ENCODE results near the gene KCNMB2.
"Not testable (repeated sequence)": the region's sequence is repeated elsewhere in the genome, so short reads cannot be mapped to it uniquely, and the experiment has no call there.

Gene KCNMB2

DNA sequence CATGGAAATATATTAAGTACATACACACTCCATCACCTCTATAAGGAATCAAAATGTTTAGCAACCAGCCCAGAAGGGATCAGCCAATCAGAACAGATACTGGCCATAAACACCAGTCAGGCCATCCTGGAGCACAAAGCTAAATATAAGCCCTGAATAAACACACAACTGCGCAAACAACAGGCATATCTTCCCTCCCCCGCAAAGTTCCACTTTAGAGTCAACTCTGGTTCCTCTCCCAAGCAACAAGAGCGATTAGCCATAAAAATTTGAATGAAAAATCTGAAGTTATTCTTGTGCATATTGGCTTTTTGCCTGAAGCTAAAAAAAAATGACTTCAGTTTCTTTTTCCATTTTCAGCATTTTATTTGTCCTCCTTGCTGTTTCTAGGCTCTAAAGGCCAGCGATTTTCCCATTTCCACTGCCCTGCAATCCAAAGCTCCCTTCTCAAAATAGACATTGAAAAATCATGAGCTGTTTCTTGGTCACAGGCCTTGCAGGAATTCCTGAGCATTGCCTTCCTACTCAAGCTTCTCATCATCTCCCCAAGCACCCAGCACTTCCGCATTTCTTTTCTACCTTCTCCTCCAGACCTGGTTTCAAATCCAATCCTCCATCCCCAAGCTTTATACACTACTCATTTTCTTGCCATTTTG lies 287.5 kb downstream of the KCNMB2 start:
- no peak for DNase-seq

DNA sequence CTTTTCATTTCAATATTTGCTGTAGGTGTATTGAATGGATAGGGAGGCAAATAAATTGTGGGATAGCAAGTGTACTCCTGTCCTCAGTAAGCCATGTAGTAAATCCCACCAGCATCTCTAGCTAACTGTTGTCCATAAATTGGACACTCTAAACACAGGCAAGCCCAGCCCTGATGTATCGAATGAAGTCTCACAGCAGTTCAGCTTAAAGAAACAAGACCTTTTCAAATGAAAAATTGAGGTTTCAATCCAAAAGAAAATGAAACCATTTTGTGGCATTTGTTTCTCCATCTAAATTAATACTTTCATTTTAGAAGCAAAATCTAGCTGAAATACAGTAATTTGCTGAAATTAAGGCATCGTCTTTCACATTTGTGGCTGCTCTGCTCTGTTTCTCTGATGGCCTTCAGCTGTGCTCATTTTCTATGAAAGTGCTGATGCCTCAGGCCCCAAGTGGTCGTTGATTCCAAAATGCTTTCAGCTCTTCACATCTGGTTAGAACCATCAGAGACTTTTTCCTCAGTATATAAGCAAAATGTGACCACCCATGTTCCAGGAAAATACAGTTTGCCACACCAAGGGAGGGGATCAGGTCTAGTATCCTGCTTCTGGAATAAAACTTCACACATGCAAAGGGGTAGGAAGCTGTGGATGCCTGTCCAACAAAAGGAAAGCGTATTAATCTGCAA lies 290.3 kb downstream of the KCNMB2 start:
- DNase-seq: no peak

DNA sequence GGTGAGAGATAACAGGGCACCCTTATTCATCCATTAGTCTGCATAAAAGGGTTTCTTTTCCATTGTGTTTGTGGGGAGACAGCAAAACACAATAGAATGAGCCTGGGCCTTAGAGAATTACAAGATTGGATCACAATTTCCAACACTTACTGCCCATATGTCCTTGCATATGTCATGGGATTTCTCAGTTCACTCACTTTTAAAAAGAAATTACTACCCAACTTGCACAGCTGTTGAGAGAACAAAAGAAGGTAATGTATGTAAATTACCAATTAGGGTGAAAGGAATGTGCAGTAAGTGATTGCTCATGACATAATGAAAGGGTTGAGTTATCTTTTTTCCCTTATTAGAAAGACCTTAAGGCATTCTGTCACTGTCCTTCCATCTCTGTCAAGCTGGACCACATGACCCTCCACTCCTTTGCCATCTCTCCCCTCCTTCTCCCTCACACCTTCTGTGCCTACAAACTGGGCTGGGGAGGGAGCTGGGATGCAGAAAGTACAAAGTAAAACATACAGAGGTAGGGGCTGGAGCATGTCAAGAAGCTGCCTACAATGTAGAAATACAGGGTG lies 291.1 kb downstream of the KCNMB2 start:
- no peak for DNase-seq

DNA sequence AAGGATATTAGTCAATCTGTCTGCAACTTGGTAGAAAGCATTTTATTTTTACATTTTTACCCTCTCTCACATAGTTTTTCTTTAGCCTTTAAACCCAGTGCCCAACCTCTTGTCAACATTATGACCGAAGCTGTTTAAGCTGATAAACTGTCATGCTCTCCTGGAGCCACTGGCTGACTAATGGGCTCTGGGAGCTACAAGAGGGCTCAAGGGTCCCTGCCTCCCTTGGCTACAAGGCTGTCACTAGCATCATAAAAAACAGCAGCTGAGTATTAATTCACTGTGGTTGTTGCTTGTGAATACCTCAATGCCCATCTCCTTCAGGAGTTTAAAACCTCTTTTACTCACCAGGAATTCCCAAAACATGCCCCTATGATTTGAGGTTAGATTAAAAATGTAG lies 297.5 kb downstream of the KCNMB2 start:
- DNase-seq: no peak

DNA sequence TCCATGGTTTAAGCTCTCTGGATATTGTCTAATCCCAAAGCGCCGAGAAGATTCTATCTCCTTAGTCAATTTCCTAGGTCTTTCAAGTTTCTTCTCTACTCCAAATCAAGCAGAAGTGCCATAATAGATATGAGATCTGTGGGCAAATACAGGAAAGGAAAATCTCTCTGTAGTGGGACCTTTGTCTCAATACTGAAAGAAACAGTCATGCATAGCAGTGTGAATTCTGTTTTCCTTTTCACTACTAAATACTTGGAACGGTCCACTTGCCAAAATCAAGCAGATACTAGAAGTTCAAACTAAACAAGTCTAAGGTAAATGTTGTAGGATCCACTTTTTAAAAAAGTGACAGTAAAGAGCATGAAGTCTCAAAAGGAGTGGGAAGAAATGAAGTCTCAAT lies 298.8 kb downstream of the KCNMB2 start:
- no peak for DNase-seq

DNA sequence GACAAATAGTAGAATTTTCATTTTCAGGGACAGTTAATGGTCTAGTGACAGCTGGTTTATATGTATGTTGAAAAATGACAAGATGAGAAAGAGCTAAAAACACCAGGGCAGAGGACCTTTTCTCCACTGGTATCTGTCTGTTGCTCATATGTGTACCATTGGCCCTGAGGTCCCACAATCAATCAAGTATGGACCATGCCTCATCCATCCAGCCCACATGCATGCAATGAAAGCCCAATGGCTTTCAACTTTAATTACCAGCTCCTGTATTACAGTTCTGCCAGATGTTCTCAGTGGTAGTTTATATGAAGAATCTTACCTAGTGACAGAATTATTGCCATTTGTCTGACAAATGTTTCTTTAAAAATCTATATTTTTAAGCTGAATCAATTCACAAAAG lies 301.3 kb downstream of the KCNMB2 start:
- DNase-seq: no peak

DNA sequence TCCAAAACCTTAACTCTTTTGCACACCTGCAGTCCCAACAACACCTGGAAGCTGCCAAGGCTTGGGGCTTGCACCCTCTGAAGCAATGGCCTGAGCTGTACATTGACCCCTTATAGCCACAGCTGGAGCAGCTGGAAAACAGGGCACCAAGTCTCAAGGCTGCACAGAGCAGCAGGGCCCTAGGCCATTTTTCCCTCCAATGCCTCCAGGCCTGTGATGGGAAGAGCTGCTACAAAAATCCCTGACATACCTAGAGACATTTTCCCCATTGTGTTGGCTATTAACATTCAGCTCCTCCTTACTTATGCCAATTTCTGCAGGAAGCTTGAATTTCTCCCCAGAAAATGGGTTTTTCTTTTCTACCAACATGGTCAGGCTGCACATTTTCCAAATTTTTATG lies 304.4 kb downstream of the KCNMB2 start:
- no peak for DNase-seq

DNA sequence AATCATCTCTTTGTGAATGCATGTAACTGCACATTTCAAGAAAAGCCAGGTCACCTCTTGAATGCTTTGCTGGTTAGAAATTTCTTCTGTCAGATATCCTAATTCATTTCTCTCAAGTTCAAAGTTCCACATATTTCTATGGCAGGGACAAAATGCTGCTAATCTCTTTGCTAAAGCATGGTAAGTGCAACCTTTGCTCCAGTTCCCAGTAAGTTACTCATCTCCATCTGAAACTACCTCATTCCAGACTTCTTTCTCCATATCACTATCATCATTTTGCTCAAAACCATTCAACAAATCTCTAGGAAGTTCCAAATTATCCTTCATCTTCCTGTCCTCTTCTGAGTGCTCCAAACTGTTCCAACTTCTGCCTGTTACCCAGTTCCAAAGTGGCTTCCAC lies 304.8 kb downstream of the KCNMB2 start:
- DNase-seq: no peak

DNA sequence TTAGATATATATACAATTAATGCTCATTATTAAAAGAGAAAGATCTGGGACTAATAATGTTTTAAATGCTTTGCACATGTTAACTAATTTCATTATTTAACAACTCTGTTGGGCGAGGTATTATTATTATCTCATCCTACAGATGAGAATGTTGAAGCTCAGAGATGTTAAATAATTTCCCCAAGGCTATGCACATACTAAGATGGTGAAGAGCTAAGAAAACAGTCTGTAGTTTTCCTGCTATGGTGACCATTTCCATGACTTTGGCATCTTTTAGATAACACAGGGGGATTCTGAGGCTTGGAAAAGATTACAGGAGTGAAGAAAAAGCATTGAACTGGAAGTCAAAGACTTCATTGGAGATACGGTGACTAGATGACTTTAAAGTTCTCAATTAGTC lies 308.7 kb downstream of the KCNMB2 start:
- no peak for DNase-seq

DNA sequence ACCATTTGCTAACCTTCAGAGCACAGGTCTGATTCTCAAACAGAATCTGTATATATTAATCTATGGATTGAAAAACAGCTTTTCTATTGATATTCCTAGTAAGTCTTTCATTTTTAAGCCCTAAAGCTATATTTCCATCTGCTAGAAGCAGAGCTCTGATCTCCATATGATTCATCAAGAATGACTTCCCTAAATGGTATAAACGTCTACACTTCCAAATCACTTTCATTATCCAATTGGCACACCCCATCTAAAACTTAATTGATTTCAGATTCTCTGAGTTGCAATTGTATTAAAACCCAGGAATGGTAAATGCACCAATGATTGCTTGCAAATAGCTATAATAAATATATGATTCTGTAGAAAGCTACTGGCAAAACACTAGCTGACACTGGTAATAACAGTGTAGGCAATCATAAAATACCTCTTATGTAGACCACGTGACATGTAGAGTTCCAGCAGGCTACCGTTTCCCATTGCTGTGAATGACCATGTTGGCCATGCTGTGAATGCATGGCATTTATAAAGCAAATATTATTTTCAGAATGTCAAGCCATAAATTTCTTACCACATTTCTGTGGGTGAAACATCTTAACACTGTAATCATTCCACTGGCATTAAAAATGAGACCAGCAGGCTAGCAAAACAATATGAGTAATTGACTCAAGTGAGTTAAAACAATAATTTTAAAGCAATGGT lies 309.3 kb downstream of the KCNMB2 start:
- no peak for DNase-seq

DNA sequence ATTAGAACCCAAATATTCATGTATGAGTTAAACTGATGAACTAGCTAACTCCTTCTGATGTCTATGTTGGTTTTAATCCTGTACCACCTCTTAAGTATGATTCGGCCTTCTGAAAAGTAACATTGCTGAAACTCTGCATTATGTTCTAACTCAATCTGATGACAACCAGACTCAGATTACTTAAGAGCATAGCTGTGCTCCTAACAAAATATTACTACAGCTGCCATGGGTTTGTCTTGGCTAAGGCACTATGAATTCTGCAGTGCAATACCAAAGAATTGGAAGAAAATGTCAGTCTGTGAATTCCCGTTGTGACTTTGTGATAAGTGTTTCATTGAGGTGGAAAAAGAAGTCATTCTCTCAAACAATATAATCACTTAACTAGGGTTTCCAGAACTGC lies 311.0 kb downstream of the KCNMB2 start:
- DNase-seq: no peak

DNA sequence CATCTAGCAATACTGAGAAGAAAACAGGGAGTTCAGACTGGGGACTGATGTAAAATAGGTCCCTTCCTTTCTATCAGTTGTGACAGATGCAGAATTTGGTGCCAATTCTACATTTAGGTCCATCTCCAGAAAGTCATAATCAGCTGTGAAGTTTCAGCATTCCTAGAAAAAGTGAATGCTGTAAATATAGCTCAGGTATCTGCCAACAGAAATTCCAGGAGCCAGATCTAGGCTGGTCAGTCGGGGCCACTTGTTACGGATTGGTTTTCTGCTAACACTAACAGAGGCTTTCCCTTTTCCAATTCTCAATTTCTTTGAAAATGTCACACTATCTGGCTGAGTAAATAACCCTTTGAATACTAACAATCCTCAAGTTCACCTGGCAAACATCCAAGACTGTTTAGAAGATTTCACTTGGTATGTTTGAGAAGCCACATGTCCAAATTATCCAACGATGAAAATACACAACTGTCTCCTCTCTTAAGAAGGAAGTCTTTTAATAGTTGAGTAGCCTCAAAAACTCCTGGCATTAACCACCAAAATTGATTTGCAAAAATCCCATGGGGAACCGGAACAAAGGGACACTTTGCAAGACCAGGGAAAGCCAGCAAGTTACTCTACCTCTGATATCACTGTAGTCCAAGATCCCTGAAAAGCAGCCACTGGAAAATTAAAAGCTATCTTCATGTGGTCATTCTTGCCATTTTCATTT lies 313.1 kb downstream of the KCNMB2 start:
- peak; percentile 9 for DNase-seq

DNA sequence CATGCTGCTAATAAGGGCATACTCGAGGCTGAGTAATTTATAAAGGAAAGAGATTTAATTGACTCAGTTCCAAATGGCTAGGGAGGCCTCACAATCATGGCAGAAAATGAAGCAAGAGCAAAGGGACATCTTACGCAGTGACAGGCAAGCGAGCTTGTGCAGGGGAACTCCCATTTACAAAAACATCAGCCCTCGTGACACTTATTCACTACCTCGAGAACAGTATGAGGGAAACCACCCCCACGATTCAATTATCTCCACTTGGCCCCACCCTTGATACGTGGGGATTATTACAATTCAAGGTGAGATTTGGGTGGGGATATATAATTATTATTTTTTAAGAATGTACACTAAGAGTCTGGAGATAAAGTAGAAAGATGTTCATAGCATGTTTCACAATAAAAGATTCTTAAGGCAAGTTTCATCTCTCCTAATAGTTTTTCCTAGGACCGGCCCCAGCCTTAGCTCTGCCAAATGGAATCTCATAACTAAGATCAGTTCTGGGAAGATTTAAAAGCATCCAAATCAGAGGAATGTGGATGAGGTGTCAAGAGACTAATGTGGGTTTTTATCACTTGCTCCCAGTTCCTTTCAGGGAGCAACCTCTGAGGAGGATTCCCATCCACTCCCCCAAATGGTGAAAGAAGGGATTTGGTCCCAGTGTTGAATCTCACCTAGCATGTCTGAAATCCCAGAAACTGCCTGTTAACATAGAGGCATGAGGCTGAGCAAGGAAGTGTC lies 314.4 kb downstream of the KCNMB2 start:
- DNase-seq: no peak

DNA sequence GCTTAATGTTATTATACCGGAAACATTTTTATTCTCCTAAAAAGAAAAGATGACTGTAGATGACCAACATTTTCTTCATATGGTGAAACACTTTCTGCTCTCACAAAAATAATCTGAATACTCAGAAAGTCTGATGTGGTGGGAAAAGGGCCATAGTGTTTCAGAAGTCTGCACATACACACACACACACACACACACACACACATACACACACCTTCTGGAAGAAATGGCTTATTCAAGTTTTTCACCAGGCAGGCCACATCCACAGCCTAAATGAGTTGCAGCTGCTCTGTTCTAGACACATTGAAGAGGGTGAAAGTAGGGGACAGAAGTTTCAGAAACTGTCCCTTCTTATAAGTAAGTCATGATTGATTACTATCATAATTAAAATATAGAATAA lies 315.3 kb downstream of the KCNMB2 start:
- no peak for DNase-seq

DNA sequence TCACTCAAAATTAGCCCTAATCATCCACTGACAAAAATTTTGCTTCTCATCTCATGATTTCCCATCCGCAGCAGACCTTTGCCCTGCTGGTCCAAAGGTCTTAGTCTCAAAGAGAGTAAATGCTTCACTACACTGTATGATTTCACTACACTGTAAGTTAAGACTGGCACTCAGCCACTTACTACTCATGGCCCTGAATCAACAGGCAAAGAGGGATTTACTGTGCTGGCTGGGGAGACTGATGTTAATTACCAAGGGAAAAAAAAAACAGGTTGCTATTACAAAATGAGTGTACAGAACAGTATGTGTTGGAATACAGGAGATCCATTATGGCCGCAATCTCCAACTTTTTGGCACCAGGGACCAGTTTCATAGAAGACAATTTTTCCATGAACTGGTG lies 320.6 kb downstream of the KCNMB2 start:
- peak; percentile 23 for DNase-seq

DNA sequence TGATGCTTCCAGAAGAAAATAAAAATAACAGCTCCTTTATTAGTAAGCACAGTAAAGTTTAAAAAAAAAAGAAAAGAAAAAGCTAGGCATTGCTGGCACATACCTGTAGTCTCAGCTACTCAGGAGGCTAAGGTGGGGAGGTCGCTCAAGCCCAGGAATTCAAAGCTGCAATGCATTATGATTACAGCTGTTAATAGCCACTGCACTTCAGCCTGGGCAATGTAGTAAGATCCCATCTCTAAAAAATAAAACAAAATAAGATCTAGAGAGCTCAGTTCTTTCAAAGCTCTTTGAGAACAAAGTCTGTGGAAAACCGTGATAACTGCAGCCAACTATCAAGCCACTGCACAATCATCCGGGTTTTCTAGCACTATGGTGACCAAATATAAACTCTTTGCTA lies 323.1 kb downstream of the KCNMB2 start:
- DNase-seq: no peak

DNA sequence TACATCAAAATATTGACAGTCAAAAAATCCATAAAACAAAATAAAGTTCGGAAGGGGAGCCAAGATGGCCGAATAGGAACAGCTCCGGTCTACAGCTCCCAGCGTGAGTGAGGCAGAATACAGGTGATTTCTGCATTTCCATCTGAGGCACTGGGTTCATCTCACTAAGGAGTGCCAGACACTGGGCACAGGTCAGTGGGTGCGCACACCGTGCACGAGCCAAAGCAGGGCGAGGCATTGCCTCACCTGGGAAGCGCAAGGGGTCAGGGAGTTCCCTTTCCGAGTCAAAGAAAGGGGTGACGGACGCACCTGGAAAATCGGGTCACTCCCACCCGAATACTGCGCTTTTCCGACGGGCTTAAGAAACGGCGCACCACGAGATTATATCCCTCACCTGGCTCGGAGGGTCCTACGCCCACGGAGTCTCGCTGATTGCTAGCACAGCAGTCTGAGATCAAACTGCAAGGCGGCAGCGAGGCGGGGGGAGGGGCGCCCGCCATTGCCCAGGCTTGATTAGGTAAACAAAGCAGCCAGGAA lies 323.7 kb downstream of the KCNMB2 start:
- DNase-seq: not testable (repeated sequence)

DNA sequence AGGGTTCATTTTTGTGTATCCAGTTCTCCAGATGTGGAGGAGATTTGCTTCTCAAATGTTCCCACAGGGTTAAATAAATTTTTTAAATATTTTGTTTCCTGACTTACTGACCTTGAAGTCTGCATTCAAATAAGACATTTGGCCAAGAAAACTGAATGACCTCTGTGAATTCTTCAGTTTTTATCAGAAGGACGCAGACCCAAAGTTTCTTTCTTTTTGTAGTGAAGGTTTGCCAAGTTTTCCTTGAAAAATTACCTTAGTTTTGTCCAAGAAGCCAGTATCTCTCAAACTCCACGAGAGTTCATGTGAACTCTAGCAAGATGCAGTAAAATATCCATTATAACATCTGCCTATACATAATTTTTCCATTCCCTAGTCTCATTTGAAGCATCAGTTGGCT lies 332.4 kb downstream of the KCNMB2 start:
- no peak for DNase-seq

DNA sequence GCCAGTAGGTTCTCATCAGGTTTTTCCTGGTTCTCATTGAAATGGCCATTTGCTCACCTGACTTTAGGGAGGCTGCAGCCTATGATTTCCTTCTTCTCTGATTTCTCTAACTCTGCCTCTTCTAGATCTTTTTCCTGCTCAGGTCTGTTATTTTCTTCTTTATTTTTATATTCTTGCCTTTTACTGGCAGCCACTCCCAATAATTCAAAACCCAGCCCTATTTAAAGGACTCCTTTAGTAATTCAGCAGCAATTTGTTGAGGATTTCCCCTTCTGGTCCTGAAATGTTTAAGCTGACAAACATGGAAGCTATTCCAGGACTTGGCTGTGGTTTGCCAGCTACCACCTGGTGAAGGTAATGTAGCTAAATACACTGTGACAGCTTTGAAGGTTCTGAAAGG lies 333.8 kb downstream of the KCNMB2 start:
- DNase-seq: no peak

DNA sequence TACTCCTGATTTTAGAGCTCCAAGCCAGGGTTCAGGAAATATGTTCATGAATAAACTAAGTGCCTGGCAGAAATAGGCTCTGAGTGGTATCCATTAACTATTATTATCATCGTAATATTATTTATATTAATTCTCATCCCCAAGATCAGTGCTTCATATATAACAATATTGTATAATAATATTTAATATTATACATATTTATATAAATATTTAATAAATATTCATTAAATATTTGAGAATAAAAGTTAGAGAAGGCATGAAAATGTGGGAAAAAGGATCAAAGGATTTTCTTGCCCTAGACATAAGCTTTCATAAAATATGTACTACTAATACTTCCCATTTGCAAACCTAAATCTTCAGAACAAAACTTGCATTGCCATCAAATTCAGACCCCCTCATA lies 338.9 kb downstream of the KCNMB2 start:
- DNase-seq: no peak

DNA sequence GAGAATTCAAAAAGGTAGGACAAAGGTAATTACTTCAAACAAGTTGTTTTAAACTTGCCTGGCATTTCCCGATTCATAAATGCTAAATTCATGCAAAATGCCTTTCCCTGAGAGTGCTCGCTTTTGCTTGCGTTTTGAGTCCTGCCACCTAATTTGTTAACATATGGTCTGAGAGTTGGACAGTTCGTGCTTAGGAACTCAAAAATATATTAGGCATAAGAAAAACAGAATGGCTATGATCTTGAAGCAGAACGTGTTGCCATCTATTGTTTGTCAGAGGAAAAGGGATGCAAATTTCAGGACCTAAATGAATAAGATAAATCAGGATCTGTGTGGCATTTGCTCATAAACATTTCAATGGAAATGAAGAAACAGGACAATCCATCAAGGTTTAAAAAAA lies 339.6 kb downstream of the KCNMB2 start:
- no peak for DNase-seq

DNA sequence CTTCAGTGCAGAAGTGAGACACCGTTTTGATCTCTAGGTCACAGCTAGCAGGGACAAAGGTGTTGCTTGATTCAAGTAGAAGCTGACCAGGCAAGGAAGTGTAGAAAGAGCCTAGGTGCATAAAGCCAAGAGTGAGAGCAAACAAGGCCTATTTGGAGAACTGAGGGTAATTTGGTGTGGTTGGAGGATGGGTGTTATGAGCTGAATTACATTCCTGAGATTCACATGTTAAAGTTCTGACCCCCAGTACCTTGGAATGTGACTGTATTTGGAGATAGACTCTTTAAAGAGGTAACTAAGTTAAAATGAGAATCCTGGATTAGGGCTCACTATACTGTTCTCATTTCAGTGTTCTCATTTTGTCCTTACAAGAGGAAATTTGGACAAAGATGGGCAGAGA lies 344.0 kb downstream of the KCNMB2 start:
- DNase-seq: no peak
